ENCODE results near the gene SORCS3. TPM values are rescaled to one million over a fixed set of nuclear protein-coding genes. Genes with fewer than 3 reads are reported as not detected.

The SORCS3 gene
- total RNA-seq, 2 donors from 2014 or later: 0.68 TPM; not detected in 1

DNA sequence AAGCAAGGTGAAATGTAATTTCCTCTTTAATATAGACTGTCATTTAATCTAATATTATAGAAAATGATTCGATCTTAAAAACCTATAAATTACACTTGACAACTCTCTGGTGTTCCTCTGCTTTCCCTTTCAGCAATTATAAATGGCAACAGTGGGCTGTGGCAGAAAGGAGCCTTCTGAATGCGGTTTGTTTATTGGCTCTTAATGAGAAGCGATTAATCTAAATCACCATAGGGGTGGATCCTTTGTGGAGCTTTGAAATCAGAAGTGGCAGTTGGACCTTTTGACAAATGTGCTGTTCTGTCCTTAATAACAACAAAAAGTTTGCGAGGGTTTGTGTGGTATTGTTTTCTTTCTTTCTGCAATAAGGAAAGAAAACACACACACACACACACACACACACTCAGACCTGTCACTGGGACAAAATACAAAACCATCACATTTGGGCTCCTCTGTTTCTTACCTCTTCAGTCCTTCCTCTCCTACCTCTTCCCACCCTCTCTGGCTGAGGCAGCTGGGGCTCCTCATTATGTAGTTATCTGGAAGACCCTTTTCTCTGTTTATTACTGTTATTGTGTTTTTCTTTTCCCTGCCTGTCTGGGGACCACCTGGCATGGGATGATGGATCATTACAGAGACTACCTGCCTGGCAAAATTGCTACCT is 316.2 kb downstream of the SORCS3 start:
- Mint-ChIP-seq H3K4me1 (no peaks in the 10 kb centered on the region), H3K27me3 (ENCODE audit: insufficient read depth) (peaks cover 29% of the 10 kb centered on the region), H3K36me3 (ENCODE audit: low read depth) (no peaks in the 10 kb centered on the region), H3K9me3 (peaks cover 8% of the 10 kb centered on the region), H3K4me3 (no peak overlapping the region), H3K27ac (no peak overlapping the region)
- Histone ChIP-seq H3K27ac (ENCODE audit: low read depth, low read length) (no peak overlapping the region), H3K9ac (ENCODE audit: extremely low read depth, low read length, poor library complexity, severe bottlenecking) (no peak overlapping the region), H3K27me3 (ENCODE audit: control insufficient read depth, insufficient read depth, low read length, poor library complexity, severe bottlenecking) (peaks cover 16% of the 10 kb centered on the region), H3K9me3 (ENCODE audit: control insufficient read depth, low read length) (peaks cover 16% of the 10 kb centered on the region), H3K36me3 (ENCODE audit: control insufficient read depth, insufficient read depth, low read length) (no peaks in the 10 kb centered on the region), H3K4me3 (ENCODE audit: low read length) (no peak overlapping the region), H3K4me1 (ENCODE audit: control insufficient read depth, insufficient read depth, low read length) (no peaks in the 10 kb centered on the region)
- WGBS, 2 experiments (ENCODE audit: insufficient coverage in 1 of 2, insufficient read length in 1 of 2): 88 to 100% methylated on average over 2 to 3 of the region's 4 CpGs
- DNase-seq: no peak
- TF ChIP-seq, protein P1, sequence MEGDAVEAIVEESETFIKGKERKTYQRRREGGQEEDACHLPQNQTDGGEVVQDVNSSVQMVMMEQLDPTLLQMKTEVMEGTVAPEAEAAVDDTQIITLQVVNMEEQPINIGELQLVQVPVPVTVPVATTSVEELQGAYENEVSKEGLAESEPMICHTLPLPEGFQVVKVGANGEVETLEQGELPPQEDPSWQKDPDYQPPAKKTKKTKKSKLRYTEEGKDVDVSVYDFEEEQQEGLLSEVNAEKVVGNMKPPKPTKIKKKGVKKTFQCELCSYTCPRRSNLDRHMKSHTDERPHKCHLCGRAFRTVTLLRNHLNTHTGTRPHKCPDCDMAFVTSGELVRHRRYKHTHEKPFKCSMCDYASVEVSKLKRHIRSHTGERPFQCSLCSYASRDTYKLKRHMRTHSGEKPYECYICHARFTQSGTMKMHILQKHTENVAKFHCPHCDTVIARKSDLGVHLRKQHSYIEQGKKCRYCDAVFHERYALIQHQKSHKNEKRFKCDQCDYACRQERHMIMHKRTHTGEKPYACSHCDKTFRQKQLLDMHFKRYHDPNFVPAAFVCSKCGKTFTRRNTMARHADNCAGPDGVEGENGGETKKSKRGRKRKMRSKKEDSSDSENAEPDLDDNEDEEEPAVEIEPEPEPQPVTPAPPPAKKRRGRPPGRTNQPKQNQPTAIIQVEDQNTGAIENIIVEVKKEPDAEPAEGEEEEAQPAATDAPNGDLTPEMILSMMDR (conservative IDR thresholded peaks at IDR 0.05): no peak

DNA sequence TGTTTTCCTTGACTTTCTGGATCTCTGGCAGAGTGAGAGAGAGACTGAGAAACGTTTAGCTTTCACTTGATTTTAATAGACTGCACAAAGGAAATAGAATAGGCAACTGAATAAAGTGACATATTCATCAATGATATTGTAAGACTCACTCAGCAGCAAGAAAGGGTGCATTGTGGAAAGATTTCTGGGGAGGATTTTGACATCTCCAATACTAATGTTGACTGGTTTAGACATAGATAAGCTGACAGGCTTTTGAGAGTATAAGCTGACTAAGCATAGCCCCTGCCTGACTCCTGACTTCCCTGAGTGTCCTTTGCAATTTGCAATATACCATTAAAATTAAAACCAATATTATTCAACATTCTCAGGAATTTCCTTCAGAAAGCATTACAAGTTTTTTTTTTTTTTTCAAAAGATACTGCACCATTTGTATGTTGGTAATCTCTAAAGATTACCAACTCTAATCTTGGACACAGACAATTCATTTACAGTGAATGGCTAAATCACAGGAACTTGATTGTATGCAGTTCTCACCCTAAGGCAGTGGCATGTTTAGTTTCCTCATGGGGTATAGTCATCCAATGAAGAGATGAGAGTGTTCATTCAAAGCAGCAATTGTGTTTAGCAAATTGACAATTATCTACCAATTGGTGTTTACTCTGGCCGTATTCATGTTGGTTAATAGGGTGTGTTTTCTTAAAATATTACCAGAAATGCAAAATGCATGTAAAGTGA is 325.6 kb downstream of the SORCS3 start:
- Mint-ChIP-seq H3K27me3 (ENCODE audit: insufficient read depth) (peaks cover 24% of the 10 kb centered on the region), H3K36me3 (ENCODE audit: low read depth) (no peaks in the 10 kb centered on the region), H3K4me1 (peaks cover 12% of the 10 kb centered on the region), H3K4me3 (no peak overlapping the region), H3K27ac (no peak overlapping the region), H3K9me3 (peaks cover 2% of the 10 kb centered on the region)
- TF ChIP-seq, protein P1 (conservative IDR thresholded peaks at IDR 0.05): no peak
- Histone ChIP-seq H3K27me3 (ENCODE audit: control insufficient read depth, insufficient read depth, low read length, poor library complexity, severe bottlenecking) (no peaks in the 10 kb centered on the region), H3K9ac (ENCODE audit: extremely low read depth, low read length, poor library complexity, severe bottlenecking) (no peak overlapping the region), H3K4me3 (ENCODE audit: low read length) (no peak overlapping the region), H3K36me3 (ENCODE audit: control insufficient read depth, insufficient read depth, low read length) (no peaks in the 10 kb centered on the region), H3K9me3 (ENCODE audit: control insufficient read depth, low read length) (peaks cover 6% of the 10 kb centered on the region), H3K27ac (ENCODE audit: low read depth, low read length) (no peak overlapping the region), H3K4me1 (ENCODE audit: control insufficient read depth, insufficient read depth, low read length) (peaks cover 3% of the 10 kb centered on the region)
- 79 to 100% methylated on average over 1 of the region's 2 CpGs for WGBS, 2 experiments (ENCODE audit: insufficient coverage in 1 of 2, insufficient read length in 1 of 2)
- DNase-seq: no peak

DNA sequence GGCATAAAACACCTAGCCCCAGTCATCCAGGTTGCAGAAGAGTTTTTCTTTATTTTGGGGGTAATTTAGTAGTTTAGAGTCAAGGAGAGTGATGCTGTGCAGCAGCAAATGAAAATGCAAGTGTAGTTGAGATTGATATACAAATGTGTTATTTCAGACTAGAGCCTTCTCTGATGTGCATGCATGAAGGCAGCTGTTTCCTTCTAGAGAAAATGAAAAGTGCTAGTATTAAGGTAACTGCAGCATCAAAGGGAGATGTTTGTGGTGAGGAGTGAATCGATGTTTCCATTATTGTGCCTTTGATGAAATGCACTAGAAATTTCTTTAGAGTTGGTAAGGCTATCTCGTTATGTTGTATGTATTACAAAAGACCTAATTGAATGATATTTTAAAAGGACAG is 339.3 kb downstream of the SORCS3 start:
- H3K9me3 ChIP-seq (ENCODE audit: control insufficient read depth, low read length): no peaks in the 10 kb centered on the region
- no peaks in the 10 kb centered on the region for H3K36me3 Mint-ChIP-seq (ENCODE audit: low read depth)
- no peak for DNase-seq
- no peaks in the 10 kb centered on the region for H3K27me3 ChIP-seq (ENCODE audit: control insufficient read depth, insufficient read depth, low read length, poor library complexity, severe bottlenecking)
- H3K27ac Mint-ChIP-seq: no peak overlapping the region
- no peak overlapping the region for H3K4me3 ChIP-seq (ENCODE audit: low read length)
- H3K4me3 Mint-ChIP-seq: no peak overlapping the region
- no peaks in the 10 kb centered on the region for H3K4me1 Mint-ChIP-seq
- no peak overlapping the region for H3K27ac ChIP-seq (ENCODE audit: low read depth, low read length)
- H3K36me3 ChIP-seq (ENCODE audit: control insufficient read depth, insufficient read depth, low read length): no peaks in the 10 kb centered on the region
- no peaks in the 10 kb centered on the region for H3K4me1 ChIP-seq (ENCODE audit: control insufficient read depth, insufficient read depth, low read length)
- H3K27me3 Mint-ChIP-seq (ENCODE audit: insufficient read depth): peaks cover 5% of the 10 kb centered on the region
- WGBS, 2 experiments (ENCODE audit: insufficient coverage in 1 of 2, insufficient read length in 1 of 2): 98 to 100% methylated on average over 1 to 2 of the region's 2 CpGs
- H3K9me3 Mint-ChIP-seq: no peaks in the 10 kb centered on the region
- H3K9ac ChIP-seq (ENCODE audit: extremely low read depth, low read length, poor library complexity, severe bottlenecking): no peak overlapping the region
- TF ChIP-seq, protein P1 (conservative IDR thresholded peaks at IDR 0.05): no peak

All from endodermal cell (in vitro differentiated cells).